MM.1S (cell line): ENCODE measurements around the gene GNPTG.

Source experiments
- CTCF ChIP-seq: fragments of 300-600 bp; sonication (generic); IDR thresholded peaks from 2 replicates; pipeline ENCODE4 v1.5.1; 2016; ENCODE audit warnings: antibody characterized with exemption, low read length, mixed read lengths
- EZH2phosphoT487 ChIP-seq: fragments of 300-600 bp; sonication (generic); IDR thresholded peaks from 2 replicates; pipeline ENCODE4 v1.6.1; 2018; ENCODE audit warnings: antibody characterized with exemption, low read length

- no peak for TF ChIP-seq CTCF
- no peak for TF ChIP-seq EZH2phosphoT487
These were observed 31.8 kb downstream of the GNPTG start for GRCh38 chr16:1383556-1383955.
